Central memory CD4-positive, alpha-beta T cell (primary cell): ENCODE results near the gene TMEM19.

Experiments
- DNase-seq: peaks from one replicate; pipeline ENCODE4 v3.0.0; 2022

TMEM19 gene

DNA sequence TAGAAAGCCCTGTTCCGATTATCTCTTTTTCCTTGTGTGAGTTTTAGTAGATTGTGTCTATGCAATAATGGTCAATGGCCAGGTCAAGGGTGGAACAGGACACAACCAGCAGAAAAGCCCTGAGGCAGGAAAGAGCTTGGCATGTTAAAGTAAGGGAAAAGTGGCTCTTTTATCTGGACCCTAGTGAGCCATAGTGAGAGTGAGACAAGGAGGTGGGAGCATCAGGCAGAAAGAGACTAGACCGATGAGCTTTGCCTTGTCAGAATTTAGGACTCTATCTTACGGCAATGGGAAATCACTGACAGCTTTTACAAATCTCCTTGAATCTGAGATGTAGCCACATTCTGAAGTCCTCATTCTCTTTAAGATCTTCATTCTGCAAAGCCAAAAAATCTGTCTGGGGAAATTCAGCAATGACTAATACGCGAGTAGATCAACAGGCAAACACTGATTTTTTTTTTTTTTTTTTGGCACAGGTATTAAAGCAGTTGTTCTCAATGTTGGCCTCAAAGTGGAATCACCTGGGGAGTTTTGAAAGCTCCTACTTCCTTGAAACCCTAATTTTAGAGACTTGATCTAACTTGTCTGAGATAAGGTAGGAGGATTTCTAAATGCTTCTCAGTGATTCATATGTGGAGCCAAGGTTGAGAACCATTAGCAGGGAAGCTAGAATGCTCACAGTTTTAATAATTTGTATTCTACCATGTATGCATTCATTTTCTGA is 33.9 kb downstream of the TMEM19 start:
- DNase-seq: no peak

DNA sequence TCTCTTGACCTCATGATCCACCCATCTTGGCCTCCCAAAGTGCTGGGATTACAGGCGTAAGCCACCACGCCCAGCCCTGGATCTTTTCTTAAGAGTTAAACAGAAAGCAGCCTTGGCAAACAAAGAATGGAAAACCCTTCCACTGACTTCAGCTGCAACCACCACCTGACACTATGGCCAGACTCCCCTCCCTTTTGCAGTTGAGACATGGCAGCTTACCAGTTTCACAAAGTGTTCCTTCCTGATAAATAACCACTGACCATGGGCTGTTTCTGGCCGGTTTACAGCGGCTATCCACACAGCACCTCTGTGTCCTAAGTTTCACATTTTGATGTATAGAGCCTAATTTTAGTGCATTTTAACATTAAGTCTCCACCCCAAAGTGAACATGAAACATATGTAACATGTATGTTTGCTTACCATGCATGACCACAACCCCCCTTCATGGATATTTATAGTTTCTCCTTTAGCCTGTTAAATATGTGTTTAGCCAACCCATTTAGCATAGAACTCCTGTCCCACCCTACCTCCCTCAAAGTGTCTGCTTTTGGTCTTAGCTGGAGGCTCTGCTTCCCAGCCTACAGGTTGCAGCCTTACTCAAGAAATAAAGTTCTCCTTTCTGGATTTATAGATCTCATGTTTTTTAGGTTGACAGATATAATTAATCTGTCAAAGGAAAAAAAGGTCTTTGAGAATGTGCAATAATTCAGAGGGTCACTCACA is 36.1 kb downstream of the TMEM19 start:
- DNase-seq: no peak

DNA sequence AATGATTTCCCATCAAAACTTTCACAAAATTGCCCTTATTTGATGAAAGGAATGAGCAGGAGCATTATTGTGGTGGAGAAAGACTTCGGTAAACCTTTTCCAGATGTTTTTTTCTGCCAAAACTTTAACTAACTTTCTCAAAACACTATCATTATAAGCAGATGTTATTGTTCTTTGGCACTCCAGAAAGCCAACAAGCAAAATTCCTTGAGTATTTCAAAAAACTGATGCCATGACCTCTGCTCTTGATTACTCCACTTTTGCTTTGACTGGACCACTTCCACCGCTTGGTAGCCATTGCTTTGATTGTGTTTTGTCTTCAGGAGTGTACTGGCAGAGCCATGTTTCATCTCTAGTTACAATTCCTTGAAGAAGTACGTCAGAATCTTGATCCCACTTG is 39.1 kb downstream of the TMEM19 start:
- no peak for DNase-seq

DNA sequence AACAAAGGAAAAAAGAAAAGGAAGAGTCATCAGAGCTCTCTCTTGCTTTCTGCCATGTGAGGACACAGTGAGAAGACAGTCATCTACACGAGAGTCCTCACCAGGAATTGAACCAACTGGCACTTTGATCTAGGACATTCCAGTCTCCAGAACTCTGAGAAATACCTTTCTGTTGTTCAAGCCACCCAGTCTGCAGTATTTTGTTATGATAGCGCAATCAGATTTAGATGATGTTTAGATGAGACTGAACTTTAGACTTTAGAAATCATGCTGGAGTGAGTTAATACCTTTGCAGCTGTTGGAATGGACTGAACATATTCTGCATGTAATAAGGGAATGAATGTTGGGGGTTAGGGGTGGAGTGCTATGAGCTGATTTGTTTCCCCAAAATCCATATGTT is 40.7 kb downstream of the TMEM19 start:
- no peak for DNase-seq

DNA sequence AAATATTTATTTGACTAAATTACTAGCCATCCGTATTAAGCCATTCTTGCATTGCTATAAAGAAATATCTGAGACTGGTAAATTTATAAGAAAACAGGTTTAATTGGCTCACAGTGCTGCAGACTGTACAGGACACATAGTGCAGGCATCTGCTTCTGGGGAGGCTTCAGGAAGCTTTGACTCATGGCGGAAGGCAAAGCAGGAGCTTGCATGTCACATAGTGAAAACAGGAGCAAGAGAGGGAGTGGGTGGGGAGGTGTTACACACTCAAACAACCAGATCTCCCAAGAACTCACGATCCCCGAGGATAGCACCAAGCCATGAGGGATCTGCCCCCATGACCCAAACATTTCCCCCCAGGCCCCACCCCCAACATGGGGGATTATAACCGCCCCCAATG is 42.1 kb downstream of the TMEM19 start:
- no peak for DNase-seq

DNA sequence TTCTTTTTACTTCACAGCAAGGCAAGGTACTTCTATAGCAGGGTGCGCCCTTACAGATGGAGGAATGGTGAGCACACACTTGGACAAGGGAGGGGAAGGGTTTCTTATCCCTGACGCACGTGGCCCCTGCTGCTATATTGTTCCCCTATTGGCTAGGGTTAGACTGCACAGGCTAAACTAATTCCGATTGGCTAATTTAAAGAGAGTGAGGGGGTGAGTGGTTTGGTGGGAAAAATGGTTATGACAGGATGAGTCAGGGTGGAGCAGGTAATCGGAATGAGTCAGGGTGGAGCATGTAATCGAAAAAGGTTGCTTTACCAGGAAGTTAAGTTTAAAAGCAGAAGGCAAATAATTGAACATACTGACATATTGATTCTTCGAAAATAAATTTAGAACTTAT is 45.1 kb downstream of the TMEM19 start:
- DNase-seq: no peak

DNA sequence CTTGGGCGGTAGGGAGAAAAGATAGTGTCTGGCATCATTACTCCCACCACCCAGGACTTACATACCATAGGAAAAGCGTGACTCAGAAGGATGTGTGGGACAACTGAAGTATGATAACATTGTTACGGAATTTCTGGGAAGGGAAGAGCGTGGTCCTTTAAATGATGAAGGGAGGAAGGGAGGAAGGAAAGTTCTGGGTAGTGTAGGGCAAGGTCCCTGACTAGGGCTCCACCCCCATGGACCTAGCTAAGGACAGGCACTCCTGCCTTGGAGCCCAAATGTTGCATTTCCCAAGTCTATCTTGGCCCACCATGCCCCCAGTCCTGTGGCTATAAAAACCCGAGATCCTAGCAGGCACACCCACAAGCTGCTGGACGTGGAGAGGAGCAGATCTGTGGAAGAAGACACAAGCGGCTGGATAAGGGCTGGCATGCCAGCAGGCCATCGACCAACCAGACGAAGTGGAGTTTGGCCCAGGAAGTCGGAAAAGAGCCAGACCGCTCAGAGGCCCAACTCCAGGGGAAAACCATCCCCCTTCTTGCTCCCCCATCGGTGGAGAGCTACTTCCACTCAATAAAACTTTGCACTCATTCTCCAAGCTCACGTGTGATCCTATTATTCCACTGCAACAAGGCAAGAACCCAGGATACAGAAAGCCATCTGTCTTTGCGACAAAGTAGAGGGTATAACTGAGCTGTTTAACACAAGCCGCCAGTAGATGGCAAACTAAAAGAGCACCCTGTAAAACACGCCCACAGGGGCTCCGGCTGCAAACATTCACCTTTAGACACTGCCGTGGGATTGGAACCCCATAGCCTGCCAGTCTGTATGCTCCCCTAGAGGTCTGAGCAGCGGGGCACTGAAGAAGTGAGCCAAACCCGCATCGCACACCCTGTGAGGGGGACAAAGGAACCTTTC is 45.8 kb downstream of the TMEM19 start:
- no peak for DNase-seq

DNA sequence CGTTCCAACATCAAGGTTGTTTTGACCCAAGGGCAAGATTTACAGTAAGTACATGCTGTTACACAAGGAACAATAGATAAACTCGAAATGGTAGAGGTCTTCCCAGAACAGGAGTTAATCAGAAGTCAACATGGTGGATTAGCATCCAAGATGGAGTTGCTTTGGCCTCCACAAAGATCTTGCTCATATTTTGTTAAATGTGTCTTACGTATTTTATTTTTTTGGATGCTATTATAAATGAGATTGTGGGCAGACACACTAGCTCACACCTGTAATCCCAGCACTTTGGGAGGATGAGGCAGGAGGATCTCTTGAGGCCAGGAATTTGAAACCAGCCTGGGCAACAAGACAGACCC is 46.5 kb downstream of the TMEM19 start:
- DNase-seq: no peak

DNA sequence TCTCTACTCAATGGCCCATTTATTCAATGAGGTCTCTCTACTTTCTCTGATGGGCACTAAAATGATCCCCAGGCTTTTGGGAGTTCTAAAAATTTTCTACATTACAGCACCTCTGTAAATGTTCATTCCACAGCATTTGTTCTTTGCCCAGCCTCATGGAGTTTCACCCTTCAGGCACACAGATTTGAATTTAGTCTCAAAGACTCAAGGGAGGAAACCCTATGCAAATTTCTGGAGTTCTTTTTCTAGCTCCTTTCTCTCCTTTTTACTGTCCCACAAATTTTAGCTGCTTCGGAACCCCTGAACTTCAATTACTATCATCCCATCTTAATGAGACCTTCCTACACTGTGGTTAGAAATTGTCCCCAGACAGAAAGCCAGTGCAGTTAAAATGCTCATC is 51.3 kb downstream of the TMEM19 start:
- DNase-seq: no peak

DNA sequence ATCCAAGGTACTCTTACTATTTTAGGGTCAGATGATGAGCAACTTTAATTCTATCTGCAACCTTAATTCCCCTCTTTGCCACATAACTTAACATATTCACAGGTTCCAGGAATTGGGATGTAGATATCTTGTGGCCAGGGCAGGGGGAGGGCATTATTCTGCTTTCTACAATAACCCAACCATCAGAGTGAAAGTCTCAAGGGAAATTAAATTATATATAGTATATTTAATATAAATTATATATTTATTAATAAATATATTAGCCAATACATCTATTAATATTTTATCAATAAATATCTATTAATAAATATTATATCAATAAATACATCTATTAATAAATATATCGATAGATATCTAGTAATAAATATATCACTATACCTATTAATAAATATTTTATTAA is 57.1 kb downstream of the TMEM19 start:
- DNase-seq: no peak

DNA sequence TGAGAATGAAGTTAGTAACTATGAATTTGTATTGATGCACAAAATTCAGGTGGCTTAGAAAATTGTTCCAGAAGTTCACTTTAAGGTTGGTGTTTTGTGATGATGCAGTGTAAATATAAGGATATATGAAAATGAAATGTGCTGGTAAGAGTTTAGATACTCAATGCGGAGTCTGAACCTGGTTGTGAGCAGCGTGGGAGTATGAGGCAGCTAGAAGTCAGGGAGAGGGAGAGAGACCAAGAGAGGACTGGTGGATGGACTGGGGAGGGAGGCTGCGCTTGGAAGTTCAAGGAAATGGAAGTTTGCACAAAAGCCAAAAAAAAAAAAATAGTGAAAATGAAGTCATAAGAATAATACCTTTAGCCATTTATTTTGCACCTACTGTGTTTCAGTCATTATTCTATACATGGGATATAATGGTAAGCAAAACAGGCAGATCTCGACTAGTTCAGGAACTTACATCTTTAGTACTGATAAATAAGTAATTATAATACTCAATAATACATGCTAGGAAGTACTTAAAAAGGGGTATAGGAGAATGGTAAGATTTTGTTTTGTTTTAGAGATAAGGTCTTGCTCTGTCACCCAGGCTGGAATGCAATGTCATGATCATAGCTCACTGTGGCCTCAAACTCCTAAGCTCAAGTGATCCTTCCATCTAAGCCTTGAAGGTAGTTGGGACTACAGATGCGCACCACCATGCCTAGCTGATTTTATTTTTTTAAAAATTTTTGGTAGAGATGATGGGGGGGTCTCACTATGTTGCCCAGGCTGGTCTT is 58.8 kb downstream of the TMEM19 start:
- no peak for DNase-seq

DNA sequence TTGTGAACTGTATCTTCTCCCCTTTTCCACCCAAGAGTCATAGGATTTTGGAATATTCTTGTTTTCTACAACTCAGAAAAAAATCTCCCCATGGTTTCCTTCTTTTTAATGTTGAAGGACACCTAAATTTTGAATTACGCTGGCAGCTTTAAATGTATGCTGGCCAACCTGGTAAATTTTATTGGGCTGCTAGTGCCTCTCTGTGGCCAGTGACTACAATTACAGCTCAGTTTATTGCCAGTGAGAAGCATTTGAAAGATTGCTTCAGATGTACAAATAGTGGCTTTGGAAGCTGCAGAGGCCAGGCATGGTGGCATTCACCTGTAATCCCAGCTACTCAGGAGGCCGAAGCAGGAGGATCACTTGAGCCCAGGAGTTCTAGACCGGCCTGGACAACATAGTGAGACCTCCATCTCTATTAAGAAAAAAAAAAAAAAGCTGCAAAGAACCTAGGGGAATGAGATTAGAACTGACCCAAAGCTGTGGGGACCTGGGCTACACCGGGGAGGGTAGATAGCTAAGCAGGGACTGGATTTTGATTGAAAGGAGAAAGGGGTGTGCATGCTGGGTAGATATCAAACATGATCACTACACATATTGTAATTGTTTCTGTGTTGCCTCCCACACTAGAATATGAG is 61.2 kb downstream of the TMEM19 start:
- peak; percentile 52 for DNase-seq

DNA sequence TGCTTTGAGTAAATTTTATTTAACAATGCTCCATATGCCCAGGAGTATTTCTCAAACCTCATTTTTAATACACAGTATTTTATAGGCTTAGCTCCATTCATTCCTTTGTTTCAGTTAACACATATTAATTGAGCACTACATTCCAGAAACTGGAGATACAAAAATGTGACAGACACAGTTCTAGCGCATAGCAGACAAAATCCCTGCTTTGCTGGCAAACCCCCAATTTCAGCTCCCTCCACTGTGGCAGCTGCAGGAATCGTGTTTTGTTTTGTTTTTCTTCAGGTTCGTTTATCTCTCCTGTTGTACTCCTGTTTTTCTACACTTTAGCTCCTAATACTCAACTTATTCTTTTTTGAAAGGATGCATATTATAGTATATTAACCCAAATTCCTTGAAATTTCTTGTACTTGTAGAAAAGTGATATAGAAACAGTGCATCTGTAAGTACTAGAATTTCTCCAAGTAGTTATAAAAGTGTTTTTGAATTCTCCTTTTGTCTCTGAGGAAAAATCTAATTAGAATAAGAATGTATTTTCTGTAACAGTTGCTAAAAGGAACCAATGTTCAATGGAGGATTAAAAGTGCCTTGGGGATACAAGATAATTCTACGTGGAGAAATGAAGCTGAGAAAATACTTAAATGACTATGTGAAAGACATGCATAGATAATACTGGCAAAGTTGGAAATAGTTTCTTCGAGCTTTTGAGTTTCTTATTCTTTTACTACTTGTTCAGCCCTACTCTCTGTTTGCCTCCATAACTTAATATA is 62.4 kb downstream of the TMEM19 start:
- DNase-seq: no peak

DNA sequence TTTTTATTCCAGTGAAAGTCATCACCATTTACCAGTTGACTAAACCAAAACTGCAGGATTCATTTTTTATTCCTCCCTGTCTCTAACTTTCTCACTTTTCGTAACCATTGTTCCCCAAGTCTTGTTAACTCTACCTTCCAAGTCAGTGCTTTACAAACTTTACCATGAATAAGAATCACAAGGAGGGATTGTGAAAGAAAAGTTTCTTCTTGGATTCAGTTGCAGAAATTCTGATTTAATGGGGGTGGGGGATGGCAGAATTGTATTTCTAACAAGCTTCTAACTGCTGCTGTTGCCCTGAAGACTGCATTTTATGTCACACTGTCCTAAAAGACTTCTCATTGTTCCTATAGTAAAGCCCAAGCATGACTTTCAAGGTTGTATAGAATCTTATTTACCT is 63.8 kb downstream of the TMEM19 start:
- no peak for DNase-seq

DNA sequence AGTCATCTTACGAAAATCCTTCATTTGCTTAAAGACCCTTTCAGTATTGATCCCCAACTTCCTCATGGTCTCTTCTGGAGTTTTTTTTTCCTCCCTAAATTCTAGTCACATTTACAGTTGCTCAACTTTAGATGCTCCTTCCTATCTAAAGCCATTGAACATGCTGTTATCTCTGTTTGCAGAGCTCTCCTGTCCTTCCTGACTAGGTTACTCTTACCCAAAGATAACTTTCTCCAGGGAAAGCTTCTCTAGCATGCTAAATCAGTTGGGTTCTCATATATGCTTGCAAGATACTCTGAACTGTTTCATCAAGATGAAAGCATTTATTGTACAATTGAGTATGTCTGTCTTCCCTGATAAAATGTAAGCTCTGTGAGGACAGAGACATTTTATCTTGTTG is 67.0 kb downstream of the TMEM19 start:
- DNase-seq: no peak
